Measurements from ENCODE around the gene ARHGAP35. TPM values are rescaled to one million over a fixed set of nuclear protein-coding genes. Genes with fewer than 3 reads are reported as not detected.

ARHGAP35 gene
- polyA plus RNA-seq, 1 of the 3 experiments (the other 2 are of a cell fraction) = 25.1 TPM

GRCh38 chr19:46862503-46862834, 1.7 kb downstream of the ARHGAP35 start:
- peaks cover 0 to 6% of the 10 kb centered on the region in 2 experiments for H3K36me3 ChIP-seq (replicated peaks in 1 of 2; ENCODE audit: control insufficient read depth in 1 of 2, insufficient read depth in 2 of 2, low read length in 1 of 2)
- peak overlapping the region; percentile 4 to 96; a peak in 1 of 4 replicates for H3K27ac ChIP-seq (ENCODE audit: low read depth in 2 of 2, low read length in 1 of 2)
- no peak overlapping the region for H2AFZ ChIP-seq (ENCODE audit: low read depth)
- peaks cover 40% of the 10 kb centered on the region for H3F3A ChIP-seq (replicated peaks; ENCODE audit: insufficient read depth)
- no peak for DNase-seq
- H3K9me3 ChIP-seq = no peaks in the 10 kb centered on the region
- no peaks in the 10 kb centered on the region for H3K9me2 ChIP-seq
- no peaks in the 10 kb centered on the region for H3K27me3 ChIP-seq (ENCODE audit: insufficient read depth)
- peak; percentile 87 for TF ChIP-seq REST (IDR thresholded peaks at IDR 0.05; ENCODE audit: low read depth, low read length)
- no peak for TF ChIP-seq POLR2AphosphoS5 (IDR thresholded peaks at IDR 0.05; ENCODE audit: low read depth, low read length)
- H3K9ac ChIP-seq = peak overlapping the region; percentile 97
- H4K20me1 ChIP-seq (ENCODE audit: insufficient read depth) = peaks cover 60% of the 10 kb centered on the region
- WGBS (ENCODE audit: low lambda C conversion rate) = 31% methylated on average over 9 of the region's 9 CpGs
- peak overlapping the region; percentile 77 to 90 for H3K4me3 ChIP-seq (ENCODE audit: low read depth in 2 of 2, low read length in 1 of 2)
- peaks cover 65% of the 10 kb centered on the region for H3K79me2 ChIP-seq (ENCODE audit: insufficient read depth)
- CTCF ChIA-PET = interaction anchor here (0.6 to 4.2 kb wide), 5 partner anchors 22 to 174 kb away, joined by 3 to 34 read pairs (median 4); no protein-coding TSS in a partner anchor
- POLR2A ChIA-PET = interaction anchor here (1.0 to 1.1 kb wide), 2 partner anchors 12 to 19 kb away, joined by 3 read pairs; partner anchors contain the start of gene AP2S1
- peaks cover 13 to 46% of the 10 kb centered on the region in 2 experiments; a peak in 3 of 4 replicates for H3K4me1 ChIP-seq (ENCODE audit: control insufficient read depth in 1 of 2, insufficient read depth in 2 of 2, low read depth in 1 of 2, low read length in 1 of 2)
- peak overlapping the region; percentile 87 for H3K4me2 ChIP-seq

- TF ChIP-seq JUND (IDR thresholded peaks at IDR 0.05) = no peak
- no peak for TF ChIP-seq CTCF (IDR thresholded peaks at IDR 0.05)
- TF ChIP-seq RFX5 (IDR thresholded peaks at IDR 0.05; ENCODE audit: low read length) = no peak
- TF ChIP-seq GATA2 (CRISPR knock-in tag; IDR thresholded peaks at IDR 0.05) = no peak
- TF ChIP-seq EP300 (IDR thresholded peaks at IDR 0.05; ENCODE audit: borderline replicate concordance in 1 of 2, low read depth in 1 of 2, low read length in 1 of 2) = no peak
- TF ChIP-seq FOSL2 (IDR thresholded peaks at IDR 0.05; ENCODE audit: borderline replicate concordance, low read depth) = no peak
- TF ChIP-seq ELF1 (IDR thresholded peaks at IDR 0.05) = no peak
- TF ChIP-seq SIN3A (IDR thresholded peaks at IDR 0.05; ENCODE audit: borderline replicate concordance, low read depth, low read length) = no peak
- no peak for TF ChIP-seq MXI1 (IDR thresholded peaks at IDR 0.05; ENCODE audit: low read depth, low read length)
- no peak for TF ChIP-seq PBX3 (IDR thresholded peaks at IDR 0.05)
- TF ChIP-seq FOXJ3 (CRISPR knock-in tag; IDR thresholded peaks at IDR 0.05) = no peak
- no peak for TF ChIP-seq MEF2A (IDR thresholded peaks at IDR 0.05; ENCODE audit: borderline replicate concordance, low read depth)
- no peaks in the 10 kb centered on the region for H3K9me3 ChIP-seq
- H3K9ac ChIP-seq = peak overlapping the region; percentile 97; the same call in 1 of the 2 replicates
- WGBS (ENCODE audit: low lambda C conversion rate) = 54% methylated on average over 4 of the region's 4 CpGs
- peaks cover 19 to 46% of the 10 kb centered on the region in 2 experiments; a peak in 3 of 4 replicates for H3K4me1 ChIP-seq (ENCODE audit: control insufficient read depth in 1 of 2, insufficient read depth in 2 of 2, low read depth in 1 of 2, low read length in 1 of 2)
- no peaks in the 10 kb centered on the region for H3K27me3 ChIP-seq (ENCODE audit: insufficient read depth)
- H3K4me2 ChIP-seq = peak overlapping the region; percentile 87
- H3K79me2 ChIP-seq (ENCODE audit: insufficient read depth) = peaks cover 72% of the 10 kb centered on the region
- H3K36me3 ChIP-seq (replicated peaks in 1 of 2; ENCODE audit: control insufficient read depth in 1 of 2, insufficient read depth in 2 of 2, low read length in 1 of 2) = peaks cover 0 to 6% of the 10 kb centered on the region in 2 experiments
- no peak for DNase-seq
- no peak overlapping the region for H2AFZ ChIP-seq (ENCODE audit: low read depth)
- H3F3A ChIP-seq (replicated peaks; ENCODE audit: insufficient read depth) = peaks cover 47% of the 10 kb centered on the region
- H3K9me2 ChIP-seq = no peaks in the 10 kb centered on the region
- ChIA-PET CTCF (interaction anchor here (0.6 to 4.2 kb wide), 8 partner anchors 16 to 246 kb away, joined by 3 to 34 read pairs (median 3); no protein-coding TSS in a partner anchor), POLR2A (interaction anchor here (1.0 to 1.1 kb wide), 2 partner anchors 18 to 250 kb away, joined by 3 read pairs; partner anchors contain the start of gene ZC3H4)
- peak overlapping the region; percentile 54 to 96; a peak in 2 of 4 replicates for H3K27ac ChIP-seq (ENCODE audit: low read depth in 2 of 2, low read length in 1 of 2)
- peak overlapping the region; percentile 77 to 90 for H3K4me3 ChIP-seq (ENCODE audit: low read depth in 2 of 2, low read length in 1 of 2)
- peaks cover 66% of the 10 kb centered on the region for H4K20me1 ChIP-seq (ENCODE audit: insufficient read depth)
Measured at GRCh38 chr19:46862974-46863632, 2.3 kb downstream of the ARHGAP35 start.
